Lung (tissue), 12 donors: Measurements from ENCODE around the gene OST4. TPM values are rescaled to one million over a fixed set of nuclear protein-coding genes. Genes with fewer than 3 reads are reported as not detected.

ENCODE experiments used
- ATAC-seq: fragments of 200-7000 bp; cut with Tn5 transposase; one replicate; pipeline ENCODE4 v1.9.1; 2020; ENCODE audit warnings: moderate number of reproducible peaks; ENCODE audit not compliant: insufficient read depth, low FRiP score
- DNase-seq, 3 donors: peaks; one replicate each; pipeline ENCODE4 v3.0.0-alpha.2; 2013 to 2017
- H3K27ac ChIP-seq, 2 donors: one replicate each; pipeline ENCODE4 v1.5.1; 2013; ENCODE audit warnings: mild to moderate bottlenecking in 2 of 2, moderate library complexity in 2 of 2, control low read depth in 1 of 2, inconsistent platforms in 1 of 2, low read depth in 1 of 2, low read length in 1 of 2
- H3K27me3 ChIP-seq, 3 donors: one replicate each; pipeline ENCODE4 v1.5.1; 2013; ENCODE audit warnings: low read length in 2 of 3; ENCODE audit not compliant: control insufficient read depth in 3 of 3, insufficient read depth in 3 of 3
- H3K36me3 ChIP-seq, 4 donors: one replicate each; pipeline ENCODE4 v1.5.1; 2013; ENCODE audit warnings: low read length in 4 of 4, mild to moderate bottlenecking in 1 of 4, moderate library complexity in 1 of 4; ENCODE audit not compliant: control insufficient read depth in 4 of 4, insufficient read depth in 4 of 4
- H3K4me1 ChIP-seq, 5 donors: one replicate each; pipeline ENCODE4 v1.5.1; 2013; ENCODE audit warnings: low read length in 5 of 5, mild to moderate bottlenecking in 2 of 5, moderate library complexity in 1 of 5; ENCODE audit not compliant: control insufficient read depth in 5 of 5, insufficient read depth in 5 of 5
- H3K4me3 ChIP-seq: one replicate; pipeline ENCODE4 v1.5.1; 2013; ENCODE audit warnings: mild to moderate bottlenecking, control low read depth, moderate library complexity
- H3K9ac ChIP-seq, 2 donors: one replicate each; pipeline ENCODE4 v1.5.1; 2013; ENCODE audit warnings: low read length in 2 of 2, control low read depth in 1 of 2; ENCODE audit not compliant: insufficient read depth in 1 of 2
- H3K9me3 ChIP-seq, 4 donors: one replicate each; pipeline ENCODE4 v1.5.1; 2013; ENCODE audit warnings: low read length in 3 of 4, mild to moderate bottlenecking in 1 of 4, moderate library complexity in 1 of 4; ENCODE audit not compliant: control insufficient read depth in 4 of 4, insufficient read depth in 3 of 4
- WGBS, 2 donors: extraction: QIAGEN DNeasy Blood & Tissue Kit; methylation state at CpG; one replicate each; pipeline ENCODE4 v1.1.7; 2013; 5-methylcytosine and 5-hydroxymethylcytosine counted together
- polyA plus RNA-seq, 2 donors: library from polyadenylated mRNA; stranded (reverse); fragments of 200-250 nt; gene quantifications; one replicate each; pipeline ENCODE4 v1.2.1, GENCODE V29; 2013
- total RNA-seq, 2 donors: library from RNA; depleted of rRNA in 1 of 2; stranded (reverse); fragments of >200 nt in 1 of 2; gene quantifications; one replicate each; pipeline ENCODE4 v1.2.1, GENCODE V29; 2014 to 2021
- TF ChIP-seq, protein P1 (sequence below): IDR thresholded peaks from 2 replicates; pipeline ENCODE4 v1.5.1; 2012; ENCODE audit warnings: mild to moderate bottlenecking; ENCODE audit errors: control extremely low read depth, extremely low read depth
- donor health status: control.
- donor health status: control.
- donor health status: Bipolar disorder and iron deficiency.
- donor health status: healthy.
- donor health status: DM: yes; HTN: yes; CAD: no.

Gene OST4
- total and polyA plus RNA-seq, 4 donors, result 164 to 577 (median 309) TPM

- DNase-seq (no peak), ATAC-seq (no peak)
- H3K4me1 ChIP-seq, result peaks cover 0 to 2% (median 0%) of the 10 kb centered on the region in 5 donors
- H3K9me3 ChIP-seq, result no peaks in the 10 kb centered on the region
- H3K9ac ChIP-seq, result no peak overlapping the region
- 94 to 95% methylated on average over 24 of the region's 24 CpGs for whole genome bisulfite sequencing, 2 donors
- H3K27me3 ChIP-seq, result no peaks in the 10 kb centered on the region
- H3K36me3 ChIP-seq, result peaks cover 4 to 36% (median 9%) of the 10 kb centered on the region in 4 donors
- no peak overlapping the region for H3K27ac ChIP-seq
- no peak overlapping the region for H3K4me3 ChIP-seq
- TF ChIP-seq, protein P1, sequence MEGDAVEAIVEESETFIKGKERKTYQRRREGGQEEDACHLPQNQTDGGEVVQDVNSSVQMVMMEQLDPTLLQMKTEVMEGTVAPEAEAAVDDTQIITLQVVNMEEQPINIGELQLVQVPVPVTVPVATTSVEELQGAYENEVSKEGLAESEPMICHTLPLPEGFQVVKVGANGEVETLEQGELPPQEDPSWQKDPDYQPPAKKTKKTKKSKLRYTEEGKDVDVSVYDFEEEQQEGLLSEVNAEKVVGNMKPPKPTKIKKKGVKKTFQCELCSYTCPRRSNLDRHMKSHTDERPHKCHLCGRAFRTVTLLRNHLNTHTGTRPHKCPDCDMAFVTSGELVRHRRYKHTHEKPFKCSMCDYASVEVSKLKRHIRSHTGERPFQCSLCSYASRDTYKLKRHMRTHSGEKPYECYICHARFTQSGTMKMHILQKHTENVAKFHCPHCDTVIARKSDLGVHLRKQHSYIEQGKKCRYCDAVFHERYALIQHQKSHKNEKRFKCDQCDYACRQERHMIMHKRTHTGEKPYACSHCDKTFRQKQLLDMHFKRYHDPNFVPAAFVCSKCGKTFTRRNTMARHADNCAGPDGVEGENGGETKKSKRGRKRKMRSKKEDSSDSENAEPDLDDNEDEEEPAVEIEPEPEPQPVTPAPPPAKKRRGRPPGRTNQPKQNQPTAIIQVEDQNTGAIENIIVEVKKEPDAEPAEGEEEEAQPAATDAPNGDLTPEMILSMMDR, result no peak
Measured at GRCh38 chr2:27025861-27026851, 45.3 kb downstream of the OST4 start.

DNA sequence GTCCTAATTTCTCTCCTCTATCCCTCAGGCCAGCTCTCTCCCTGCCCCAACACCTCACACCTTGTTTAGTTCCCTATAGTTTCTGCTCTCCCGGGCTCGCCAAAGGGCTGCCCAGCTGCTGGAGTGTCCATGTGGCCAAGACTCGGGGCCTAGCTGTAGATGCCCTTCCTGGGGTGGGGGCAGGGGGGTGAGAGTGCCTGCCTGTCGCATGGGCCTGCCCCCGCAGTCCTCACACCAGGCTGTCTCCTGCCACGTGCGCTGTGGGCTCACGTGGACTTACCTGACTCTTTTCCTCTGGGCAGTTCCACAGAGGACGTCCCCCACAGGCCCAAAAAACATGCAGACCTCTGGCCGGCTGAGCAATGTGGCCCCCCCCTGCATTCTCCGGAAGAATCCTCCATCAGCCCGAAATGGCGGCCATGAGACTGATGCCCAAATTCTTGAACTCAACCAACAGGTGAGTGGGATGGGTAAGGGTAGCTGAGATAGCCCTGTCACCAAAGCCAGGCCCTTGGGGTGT lies 46.1 kb downstream of the OST4 start:
- TF ChIP-seq, protein P1, result no peak
- 93 to 95% methylated on average over 13 of the region's 13 CpGs for WGBS, 2 donors
- no peak overlapping the region for H3K27ac ChIP-seq

DNA sequence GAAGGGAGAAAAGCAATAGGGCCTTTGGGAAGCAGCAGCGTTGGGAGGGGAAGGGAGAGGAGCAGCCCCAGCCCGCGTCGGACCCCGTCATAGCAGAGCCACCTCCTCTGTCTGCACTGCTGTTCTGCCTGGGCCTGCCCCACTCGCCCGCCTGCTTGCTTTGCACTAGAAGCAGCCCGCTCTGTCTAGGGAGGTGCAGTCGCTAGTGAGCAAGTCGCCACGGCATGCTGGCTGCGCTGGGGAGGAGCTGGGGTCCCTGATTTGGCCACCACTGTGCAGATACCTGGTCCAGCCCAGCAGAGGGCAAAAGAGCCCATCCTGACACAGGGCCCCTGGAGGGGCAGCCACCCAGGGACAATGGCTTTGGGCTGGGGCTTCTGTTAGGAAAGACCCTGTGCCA lies 46.6 kb downstream of the OST4 start:
- Histone ChIP-seq H3K4me1 (peaks cover 0 to 14% (median 12%) of the 10 kb centered on the region in 5 donors), H3K27me3 (no peaks in the 10 kb centered on the region), H3K9me3 (no peaks in the 10 kb centered on the region), H3K36me3 (peaks cover 4 to 34% (median 9%) of the 10 kb centered on the region in 4 donors), H3K9ac (no peak overlapping the region), H3K4me3 (no peak overlapping the region), H3K27ac (no peak overlapping the region)
- 90 to 92% methylated on average over 12 of the region's 12 CpGs for WGBS, 2 donors
- no peak for DNase-seq
- TF ChIP-seq, protein P1, result no peak
- ATAC-seq, result no peak

More for the DNA sequence above, 46.1 kb downstream of the OST4 start:
- no peak for ATAC-seq
- no peaks in the 10 kb centered on the region for H3K9me3 ChIP-seq
- H3K4me1 ChIP-seq, result peaks cover 0 to 10% (median 7%) of the 10 kb centered on the region in 5 donors
- H3K4me3 ChIP-seq, result no peak overlapping the region
- no peak for DNase-seq
- no peaks in the 10 kb centered on the region for H3K27me3 ChIP-seq
- no peak overlapping the region for H3K9ac ChIP-seq
- H3K36me3 ChIP-seq, result peaks cover 4 to 36% (median 9%) of the 10 kb centered on the region in 4 donors
